Lower leg skin (tissue), 4 donors: ENCODE results near the gene TATDN2. TPM values are rescaled to one million over a fixed set of nuclear protein-coding genes. Genes with fewer than 3 reads are reported as not detected.

Source experiments
- DNase-seq, 2 donors: peaks; one replicate each; pipeline ENCODE4 v3.0.0-alpha.2; 2019; ENCODE audit warnings: low spot score in 2 of 2
- H3K4me3 ChIP-seq: fragments of 200-600 bp; sonication (generic); 2 replicates; pipeline ENCODE4 v1.5.1; 2017; ENCODE audit warnings: mild to moderate bottlenecking, low read depth; ENCODE audit not compliant: poor library complexity, severe bottlenecking
- POLR2A ChIP-seq, 2 donors: fragments of 450-650 bp; IDR thresholded peaks; one replicate each; pipeline ENCODE4 v1.6.1; 2016 to 2017; ENCODE audit warnings: antibody characterized with exemption in 2 of 2, mild to moderate bottlenecking in 1 of 2, moderate library complexity in 1 of 2
- WGBS, 2 donors: methylation state at CpG; one replicate each; pipeline ENCODE4 v1.1.5; 2018; 5-methylcytosine and 5-hydroxymethylcytosine counted together
- intact Hi-C: fragments of 100-400 bp; cut with DNase I; formaldehyde crosslinking; loops from one replicate; pipeline ENCODE4 v1.15.0; 2023; ENCODE audit warnings: low total_unique reads
- total RNA-seq, 4 donors: library from RNA; depleted of rRNA; stranded (reverse); fragments of >200 nt; gene quantifications; one replicate each; pipeline ENCODE4 v1.1.0, GENCODE V29; 2016
- TF ChIP-seq, protein P1 (sequence below), 3 donors: fragments of 450-650 bp; IDR thresholded peaks; one replicate each; pipeline ENCODE4 v1.5.1; 2016; ENCODE audit warnings: antibody characterized with exemption in 3 of 3, mild to moderate bottlenecking in 3 of 3, moderate library complexity in 2 of 3

Gene TATDN2
- total RNA-seq, 4 donors from 2014 or later = 18.6 to 25.1 (median 22.4) TPM

DNA sequence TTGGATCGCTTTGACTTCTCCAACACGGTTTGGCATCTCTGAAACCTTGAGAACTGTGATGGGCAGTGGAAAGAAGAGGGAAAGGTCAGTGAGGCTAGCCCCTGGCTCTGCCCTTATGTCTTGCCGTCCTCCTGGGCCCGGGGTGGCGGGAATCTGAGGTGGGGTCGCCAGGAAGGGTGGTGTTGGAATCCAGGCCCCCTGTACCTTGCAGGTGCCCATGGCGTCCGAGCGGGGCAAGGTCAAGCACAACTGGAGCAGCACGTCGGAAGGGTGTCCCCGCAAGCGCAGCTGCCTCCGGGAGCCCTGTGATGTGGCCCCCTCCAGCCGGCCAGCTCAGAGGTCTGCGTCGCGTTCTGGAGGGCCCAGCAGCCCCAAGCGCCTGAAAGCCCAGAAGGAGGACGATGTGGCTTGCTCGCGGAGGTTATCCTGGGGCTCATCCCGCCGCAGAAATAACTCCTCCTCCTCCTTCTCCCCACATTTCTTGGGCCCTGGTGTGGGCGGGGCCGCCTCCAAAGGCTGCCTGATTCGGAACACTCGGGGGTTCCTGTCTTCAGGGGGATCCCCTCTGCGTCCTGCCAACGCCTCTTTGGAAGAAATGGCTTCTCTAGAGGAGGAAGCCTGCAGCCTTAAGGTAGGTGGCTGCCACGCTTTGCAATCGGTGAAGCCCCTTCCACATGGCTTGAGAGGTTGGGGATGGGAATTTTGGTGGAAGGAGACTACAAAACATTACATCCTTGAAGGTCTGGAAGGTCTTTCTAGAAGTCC, 907 bp downstream of the TATDN2 start:
- peak in 1 of 2 donors; percentile 86 for DNase-seq
- H3K4me3 ChIP-seq = peak overlapping the region; percentile 66
- no peak for TF ChIP-seq POLR2A (IDR thresholded peaks at IDR 0.05)
- TF ChIP-seq, protein P1, sequence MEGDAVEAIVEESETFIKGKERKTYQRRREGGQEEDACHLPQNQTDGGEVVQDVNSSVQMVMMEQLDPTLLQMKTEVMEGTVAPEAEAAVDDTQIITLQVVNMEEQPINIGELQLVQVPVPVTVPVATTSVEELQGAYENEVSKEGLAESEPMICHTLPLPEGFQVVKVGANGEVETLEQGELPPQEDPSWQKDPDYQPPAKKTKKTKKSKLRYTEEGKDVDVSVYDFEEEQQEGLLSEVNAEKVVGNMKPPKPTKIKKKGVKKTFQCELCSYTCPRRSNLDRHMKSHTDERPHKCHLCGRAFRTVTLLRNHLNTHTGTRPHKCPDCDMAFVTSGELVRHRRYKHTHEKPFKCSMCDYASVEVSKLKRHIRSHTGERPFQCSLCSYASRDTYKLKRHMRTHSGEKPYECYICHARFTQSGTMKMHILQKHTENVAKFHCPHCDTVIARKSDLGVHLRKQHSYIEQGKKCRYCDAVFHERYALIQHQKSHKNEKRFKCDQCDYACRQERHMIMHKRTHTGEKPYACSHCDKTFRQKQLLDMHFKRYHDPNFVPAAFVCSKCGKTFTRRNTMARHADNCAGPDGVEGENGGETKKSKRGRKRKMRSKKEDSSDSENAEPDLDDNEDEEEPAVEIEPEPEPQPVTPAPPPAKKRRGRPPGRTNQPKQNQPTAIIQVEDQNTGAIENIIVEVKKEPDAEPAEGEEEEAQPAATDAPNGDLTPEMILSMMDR (IDR thresholded peaks at IDR 0.05) = no peak
- WGBS, 2 donors = 1 to 3% methylated on average over 26 to 32 of the region's 32 CpGs
- intact Hi-C loops = no loop called here

DNA sequence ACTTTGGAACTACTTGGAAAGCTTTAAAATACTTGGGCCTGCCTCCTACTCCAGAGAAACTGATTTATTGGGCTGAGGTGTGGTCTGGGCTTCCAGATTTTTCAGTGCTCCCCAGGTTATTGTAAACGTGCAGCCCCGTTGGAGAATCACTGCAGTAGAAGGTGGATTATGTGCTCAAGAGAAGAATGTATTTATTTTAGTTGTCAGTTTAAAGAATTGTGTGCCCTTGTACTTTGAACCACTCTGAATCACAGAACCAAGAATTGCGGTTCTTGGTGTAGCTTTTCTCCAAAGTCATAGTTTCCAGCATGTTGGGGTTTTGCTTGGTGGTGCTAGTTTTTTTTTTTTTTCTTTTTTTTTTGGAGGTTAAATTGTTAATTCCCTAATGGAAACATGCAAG, 1.6 kb downstream of the TATDN2 start:
- 16 to 27% methylated on average over 3 of the region's 3 CpGs for WGBS, 2 donors
- no peak overlapping the region for H3K4me3 ChIP-seq
- DNase-seq = no peak
- TF ChIP-seq POLR2A (IDR thresholded peaks at IDR 0.05) = no peak
- TF ChIP-seq, protein P1 (IDR thresholded peaks at IDR 0.05) = no peak
- intact Hi-C loops = no loop called here

GRCh38 chr3:10251006-10251405, 2.7 kb downstream of the TATDN2 start:
- 94% methylated on average over 3 of the region's 3 CpGs for WGBS, 2 donors
- TF ChIP-seq POLR2A (IDR thresholded peaks at IDR 0.05) = no peak
- TF ChIP-seq, protein P1 (IDR thresholded peaks at IDR 0.05) = no peak
- DNase-seq = no peak
- H3K4me3 ChIP-seq = no peak overlapping the region
- intact Hi-C loops = no loop called here

DNA sequence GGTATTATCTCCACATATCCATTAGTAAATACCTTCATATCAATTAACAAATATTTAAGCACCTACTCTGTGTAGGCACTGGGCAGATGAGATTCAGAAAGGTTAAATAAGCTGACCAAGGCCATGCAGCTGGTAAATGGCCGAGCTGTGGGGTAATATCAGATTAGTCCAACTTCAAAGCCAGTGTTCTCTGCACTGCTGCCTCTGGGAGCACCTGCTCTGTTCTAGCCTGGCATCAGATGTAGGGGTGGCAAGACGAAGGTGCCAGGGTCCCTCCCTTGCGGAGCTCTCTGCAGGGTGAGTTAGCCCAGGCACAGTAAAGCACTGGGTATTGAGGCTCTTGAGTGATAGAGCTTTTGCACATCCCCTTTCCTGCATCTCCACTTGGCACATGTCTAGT, 5.5 kb downstream of the TATDN2 start:
- DNase-seq = no peak
- 93 to 96% methylated on average over 3 of the region's 3 CpGs for WGBS, 2 donors
- H3K4me3 ChIP-seq = no peak overlapping the region
- TF ChIP-seq, protein P1 (IDR thresholded peaks at IDR 0.05) = no peak
- no peak for TF ChIP-seq POLR2A (IDR thresholded peaks at IDR 0.05)
- intact Hi-C loops = no loop called here

DNA sequence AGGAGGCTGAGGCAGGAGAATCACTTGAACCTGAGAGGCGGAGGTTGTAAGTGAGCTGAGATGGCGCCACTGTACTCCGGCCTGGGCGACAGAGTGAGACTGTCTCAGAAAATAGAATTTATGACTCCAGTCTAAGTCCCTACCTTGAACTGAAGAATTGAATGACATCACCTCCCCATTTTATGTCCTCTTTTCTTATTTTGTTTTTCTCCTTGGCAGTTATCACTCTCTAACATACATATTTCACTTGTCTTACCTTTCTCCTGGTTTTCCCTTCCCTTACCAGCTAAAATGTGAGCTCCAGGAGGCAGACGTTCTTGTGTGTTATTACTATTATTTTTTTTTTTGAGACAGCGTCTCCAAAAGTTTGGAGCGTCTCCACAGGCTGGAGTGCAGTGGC, 7.6 kb downstream of the TATDN2 start:
- no peak overlapping the region for H3K4me3 ChIP-seq
- TF ChIP-seq, protein P1 (IDR thresholded peaks at IDR 0.05) = no peak
- no peak for TF ChIP-seq POLR2A (IDR thresholded peaks at IDR 0.05)
- WGBS, 2 donors = 81 to 93% methylated on average over 7 of the region's 7 CpGs
- no peak for DNase-seq
- intact Hi-C loops = no loop called here

DNA sequence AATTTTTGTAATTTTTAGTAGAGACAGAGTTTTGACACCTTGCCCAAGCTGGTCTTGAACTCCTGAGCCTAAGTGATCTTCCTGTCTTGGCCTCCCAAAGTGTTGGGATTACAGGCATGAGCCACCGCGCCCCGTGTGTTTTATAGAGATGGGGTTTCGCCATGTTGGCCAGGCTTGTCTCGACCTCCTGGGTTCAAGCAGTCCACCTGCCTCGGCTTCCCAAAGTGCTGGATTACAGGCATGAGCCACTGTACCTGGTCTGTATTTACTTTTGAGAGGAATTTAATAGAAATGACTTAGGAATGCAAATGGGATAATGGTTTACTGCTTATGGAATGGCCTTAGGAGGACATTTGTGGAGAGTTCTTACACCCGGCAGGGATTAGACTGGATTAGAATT, 10.8 kb downstream of the TATDN2 start:
- intact Hi-C loops = no loop called here
- DNase-seq = no peak
- TF ChIP-seq, protein P1 (IDR thresholded peaks at IDR 0.05) = no peak
- TF ChIP-seq POLR2A (IDR thresholded peaks at IDR 0.05) = no peak
- H3K4me3 ChIP-seq = no peak overlapping the region
- 95 to 98% methylated on average over 7 of the region's 7 CpGs for WGBS, 2 donors
